Panc1 (cell line): ENCODE data around the gene HMCES.

Source experiments
- POLR2AphosphoS5 ChIP-seq: IDR thresholded peaks from 2 replicates; pipeline ENCODE4 v1.6.1; 2012; ENCODE audit warnings: mild to moderate bottlenecking, low read depth, low read length, moderate library complexity
- TF ChIP-seq, protein P1 (sequence below): fragments of 450-650 bp; IDR thresholded peaks from 2 replicates; pipeline ENCODE4 v1.5.1; 2017; ENCODE audit warnings: mild to moderate bottlenecking

DNA sequence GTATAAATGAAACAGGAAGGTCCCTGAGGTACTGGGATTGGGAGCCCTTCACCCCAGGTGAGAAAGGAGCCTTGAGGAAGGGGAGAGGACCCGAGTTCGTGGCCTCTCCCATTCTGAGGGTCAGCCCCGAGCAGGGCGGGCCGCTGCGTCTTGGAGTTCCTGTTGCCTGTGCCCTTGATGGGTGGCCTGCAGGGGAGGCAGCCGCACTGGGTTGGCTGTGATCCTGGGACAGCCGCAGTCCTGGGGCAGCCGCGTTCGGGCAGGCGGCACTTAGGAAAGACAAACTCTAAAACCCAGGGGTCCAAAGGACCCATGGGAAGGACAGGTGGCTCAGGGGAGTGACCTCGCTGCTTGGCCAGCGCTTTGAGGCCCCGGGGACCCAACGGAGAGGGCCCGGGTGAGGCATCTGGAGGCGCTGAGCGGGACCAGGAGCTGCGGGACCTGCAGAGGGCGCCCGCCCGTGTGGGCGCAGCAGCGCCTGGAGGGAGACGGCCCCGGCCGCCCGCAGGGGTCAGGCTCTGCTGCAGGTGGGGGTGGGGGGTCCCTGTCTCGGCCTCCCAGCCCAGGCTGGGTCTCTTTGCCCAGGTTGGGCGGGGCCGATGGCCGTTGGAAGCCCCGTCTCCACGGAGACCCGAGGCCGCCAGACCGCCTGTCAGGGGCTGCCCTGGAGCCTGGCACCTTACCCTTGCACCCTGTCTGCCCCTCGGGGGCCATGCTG lies 65.1 kb downstream of the HMCES start:
- no peak for TF ChIP-seq POLR2AphosphoS5
- TF ChIP-seq, protein P1, sequence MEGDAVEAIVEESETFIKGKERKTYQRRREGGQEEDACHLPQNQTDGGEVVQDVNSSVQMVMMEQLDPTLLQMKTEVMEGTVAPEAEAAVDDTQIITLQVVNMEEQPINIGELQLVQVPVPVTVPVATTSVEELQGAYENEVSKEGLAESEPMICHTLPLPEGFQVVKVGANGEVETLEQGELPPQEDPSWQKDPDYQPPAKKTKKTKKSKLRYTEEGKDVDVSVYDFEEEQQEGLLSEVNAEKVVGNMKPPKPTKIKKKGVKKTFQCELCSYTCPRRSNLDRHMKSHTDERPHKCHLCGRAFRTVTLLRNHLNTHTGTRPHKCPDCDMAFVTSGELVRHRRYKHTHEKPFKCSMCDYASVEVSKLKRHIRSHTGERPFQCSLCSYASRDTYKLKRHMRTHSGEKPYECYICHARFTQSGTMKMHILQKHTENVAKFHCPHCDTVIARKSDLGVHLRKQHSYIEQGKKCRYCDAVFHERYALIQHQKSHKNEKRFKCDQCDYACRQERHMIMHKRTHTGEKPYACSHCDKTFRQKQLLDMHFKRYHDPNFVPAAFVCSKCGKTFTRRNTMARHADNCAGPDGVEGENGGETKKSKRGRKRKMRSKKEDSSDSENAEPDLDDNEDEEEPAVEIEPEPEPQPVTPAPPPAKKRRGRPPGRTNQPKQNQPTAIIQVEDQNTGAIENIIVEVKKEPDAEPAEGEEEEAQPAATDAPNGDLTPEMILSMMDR, result peak; percentile 98
